SH-SY5Y (cell line): Measurements from ENCODE around the gene PRDM16.

Source experiments
- GATA2 ChIP-seq: IDR thresholded peaks from 2 replicates; pipeline ENCODE4 v1.6.1; 2011; ENCODE audit warnings: mild to moderate bottlenecking, low read depth, low read length
- GATA3 ChIP-seq: IDR thresholded peaks from 2 replicates; pipeline ENCODE4 v1.6.1; 2011; ENCODE audit warnings: low read depth, mild to moderate bottlenecking, low read length, moderate library complexity

GRCh38 chr1:3481836-3482375 lies 412.9 kb downstream of the PRDM16 start:
- TF ChIP-seq GATA2 (no peak), GATA3 (no peak)
